Stimulated activated naive CD4-positive, alpha-beta T cell treated with Interleukin-2 at 50 U/mL for 16 hours (primary cell): ENCODE measurements around the gene CDH23.

Experiments used
- DNase-seq: peaks from one replicate; lab custom pipeline; 2025; lab: John Stamatoyannopoulos, UW

The CDH23 gene

GRCh38 chr10:71370031-71370430 lies 26.7 kb upstream of the CDH23 start:
- DNase-seq: no peak

DNA sequence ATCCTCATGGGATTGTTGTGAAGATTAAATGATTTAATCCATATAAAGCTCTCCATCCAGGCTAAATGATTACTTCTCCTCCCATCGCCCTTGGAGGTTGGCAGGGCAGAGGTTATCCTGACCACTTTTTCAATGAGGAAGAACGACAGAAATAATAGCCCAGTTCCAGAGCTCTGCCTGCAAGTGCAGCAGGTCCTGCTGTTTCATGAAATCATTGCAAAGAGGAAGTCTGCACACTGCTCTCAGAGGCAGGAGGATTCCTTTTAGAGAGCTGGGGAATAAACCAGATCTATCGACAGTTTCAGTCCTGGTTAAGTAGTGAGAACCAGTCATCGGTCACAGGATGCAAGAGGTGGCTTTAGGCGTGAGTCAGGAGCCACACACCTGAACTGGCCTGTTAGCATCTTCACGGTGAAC lies 25.0 kb upstream of the CDH23 start:
- DNase-seq: no peak

DNA sequence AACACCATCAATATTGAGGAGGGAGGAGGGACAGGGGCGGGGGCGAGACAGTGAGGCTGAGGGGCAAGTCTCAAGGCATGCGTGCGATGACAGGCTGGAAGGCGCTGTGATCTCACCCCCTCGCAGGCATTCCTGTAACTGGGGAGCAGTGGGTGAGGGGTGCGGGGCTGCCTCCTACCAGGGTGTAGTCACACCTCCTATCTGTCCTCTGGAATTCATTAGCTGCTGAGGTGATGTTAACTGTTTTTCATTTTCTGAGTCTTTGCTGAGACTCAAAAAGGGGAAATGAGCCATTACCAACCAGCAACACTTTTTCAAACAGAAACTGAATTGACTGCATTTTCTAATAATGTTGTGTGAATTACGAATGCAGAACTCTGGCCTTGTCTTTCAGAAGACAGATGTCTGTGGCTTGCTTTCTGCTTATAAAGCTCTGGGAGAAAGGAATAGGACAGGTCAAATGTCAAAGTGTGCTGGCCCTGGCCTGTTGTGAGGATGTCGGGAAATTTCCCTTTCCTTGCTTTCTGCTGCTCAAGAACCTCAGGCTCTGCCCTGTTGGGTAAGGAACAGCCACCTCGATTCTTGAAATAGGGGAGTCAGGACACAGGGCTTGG lies 23.7 kb upstream of the CDH23 start:
- no peak for DNase-seq

DNA sequence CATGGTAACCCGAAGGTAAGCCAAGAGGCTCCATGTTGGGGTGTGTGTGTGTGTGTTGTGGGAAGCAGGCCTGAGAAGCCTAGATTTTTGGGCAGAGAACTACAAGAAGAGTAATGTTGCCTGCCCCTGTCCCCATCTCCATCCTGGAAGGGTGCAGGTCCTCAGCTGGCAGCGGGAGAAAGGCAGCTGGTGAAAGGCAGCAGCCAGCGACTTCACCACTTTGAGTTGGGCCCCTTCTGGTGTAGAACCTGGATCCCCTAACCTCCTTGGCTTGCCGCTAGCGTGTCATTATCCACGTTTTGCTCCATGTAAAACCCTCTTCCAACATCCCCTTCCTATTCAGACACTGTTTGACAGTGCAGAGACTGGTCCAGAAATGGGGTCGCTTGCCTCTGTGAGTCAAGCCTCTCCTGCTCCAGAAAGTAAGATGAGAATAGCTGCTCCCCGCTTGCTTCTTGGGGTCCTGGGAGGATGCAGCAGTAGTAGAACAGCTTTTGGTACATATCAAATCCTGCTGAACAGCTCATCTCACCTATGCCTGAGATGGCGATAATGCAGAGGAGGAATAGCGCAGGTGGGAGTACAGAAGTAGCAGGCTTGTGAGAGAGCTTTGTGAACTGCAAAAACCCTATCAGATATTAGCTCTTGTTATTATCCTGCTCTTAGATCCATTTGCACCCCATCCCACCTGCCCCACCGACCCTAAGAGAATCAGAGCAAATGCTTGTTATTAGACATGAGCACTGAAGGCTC lies 22.1 kb upstream of the CDH23 start:
- no peak for DNase-seq

DNA sequence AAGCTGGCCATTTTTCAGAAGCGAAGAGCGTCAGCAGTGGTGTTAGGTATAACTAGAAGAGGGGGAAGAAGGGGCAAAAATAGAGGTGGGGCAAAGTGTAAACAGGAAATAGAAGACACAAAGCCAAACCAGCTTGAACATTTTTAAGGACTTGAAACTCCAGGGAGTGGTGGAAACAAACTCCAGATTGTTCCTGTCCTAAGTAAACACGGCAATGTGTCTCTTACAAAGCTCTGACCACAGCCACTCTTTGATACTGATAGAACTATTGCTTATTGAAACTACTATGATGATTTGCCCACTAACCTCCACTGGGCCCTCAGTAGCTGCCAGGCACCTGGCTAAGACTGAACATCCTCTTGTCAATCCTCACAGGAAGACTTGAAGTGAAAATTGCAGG lies 20.8 kb upstream of the CDH23 start:
- no peak for DNase-seq

DNA sequence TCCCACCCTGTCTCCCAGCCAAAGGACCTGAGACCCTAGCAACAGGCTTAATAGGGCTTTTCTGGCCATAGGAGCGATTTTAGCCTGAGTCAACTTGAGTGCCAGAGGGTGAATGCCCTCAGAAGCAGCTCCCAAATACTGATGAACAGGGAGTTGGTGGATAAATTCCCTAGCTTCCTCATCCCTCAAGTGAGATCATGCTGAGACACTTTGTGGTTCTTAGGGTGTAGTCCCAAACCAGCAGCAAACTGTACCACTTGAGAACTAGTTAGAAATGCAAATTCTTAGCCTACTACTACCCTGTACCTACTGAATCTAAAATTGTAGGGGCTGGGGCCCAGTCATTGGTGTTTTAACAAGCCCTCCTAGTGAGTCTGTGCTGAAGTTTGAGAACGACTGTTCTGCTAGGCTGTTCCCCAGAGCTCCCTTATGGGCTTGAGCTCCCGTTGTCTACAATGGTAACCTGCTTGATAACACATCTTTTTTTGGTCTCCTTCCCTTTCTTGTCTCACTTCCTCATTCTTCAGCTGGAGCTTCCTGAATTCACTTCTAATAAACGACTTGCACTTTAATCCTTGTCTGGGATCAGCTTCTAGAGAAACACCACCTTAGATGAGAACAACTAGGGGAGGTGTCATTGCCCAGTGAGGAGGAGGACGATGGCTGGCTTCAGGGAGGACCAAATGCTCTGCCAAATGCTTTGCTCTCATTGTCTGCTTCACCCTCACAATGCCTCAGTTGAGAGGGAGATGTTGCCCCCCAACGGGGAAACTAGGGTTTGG lies 18.2 kb upstream of the CDH23 start:
- DNase-seq: no peak

DNA sequence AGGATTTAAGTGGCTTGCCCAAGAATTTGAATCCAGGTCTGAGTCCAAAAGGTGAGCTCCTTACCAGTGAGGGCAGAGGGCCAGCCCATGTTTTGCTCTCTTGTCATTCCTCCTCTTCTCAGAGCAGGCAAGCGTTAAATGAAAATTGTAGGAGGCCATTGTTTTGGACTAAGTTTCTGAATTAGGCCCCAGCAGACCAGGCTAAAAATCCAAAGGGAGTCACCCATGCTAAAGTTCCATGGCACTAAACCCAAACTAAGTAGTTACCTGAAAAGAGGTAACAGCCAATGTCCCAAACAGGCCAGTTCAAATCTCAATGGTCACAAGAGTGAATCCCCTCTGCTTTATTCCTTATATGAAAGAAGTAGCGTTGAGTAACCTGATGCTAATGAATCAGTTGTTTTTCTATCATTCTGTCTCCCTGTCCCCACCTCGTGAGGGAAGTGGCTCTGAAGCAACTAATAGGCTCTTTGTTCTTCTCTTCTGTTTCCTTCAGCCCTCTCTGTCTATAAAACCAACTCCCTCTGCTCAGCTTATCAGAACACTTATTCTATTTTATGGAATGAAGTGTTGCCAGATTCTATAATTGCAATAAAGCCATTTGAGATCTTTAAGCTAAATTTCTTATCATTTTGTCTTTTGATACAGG lies 17.5 kb upstream of the CDH23 start:
- DNase-seq: no peak

DNA sequence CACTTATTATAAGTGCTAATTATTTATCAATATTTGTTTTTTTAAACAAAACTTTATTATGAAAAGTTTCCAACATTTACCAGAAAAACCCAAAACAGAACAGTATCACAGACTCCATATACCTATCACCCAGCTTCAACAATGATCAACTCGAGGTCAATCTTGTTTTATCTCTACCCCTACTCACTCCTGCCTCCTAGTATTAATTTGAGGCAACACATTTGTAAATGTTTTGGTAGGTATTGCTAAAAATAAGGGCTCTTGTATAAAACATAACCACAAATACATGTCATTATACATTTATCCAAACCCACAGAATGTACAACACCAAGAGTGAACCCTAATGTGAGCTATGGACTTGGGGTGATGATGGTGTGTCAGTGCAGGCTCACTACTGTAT lies 15.9 kb upstream of the CDH23 start:
- no peak for DNase-seq

- DNase-seq: no peak
Observed at GRCh38 chr10:71381611-71382010, 15.1 kb upstream of the CDH23 start.

DNA sequence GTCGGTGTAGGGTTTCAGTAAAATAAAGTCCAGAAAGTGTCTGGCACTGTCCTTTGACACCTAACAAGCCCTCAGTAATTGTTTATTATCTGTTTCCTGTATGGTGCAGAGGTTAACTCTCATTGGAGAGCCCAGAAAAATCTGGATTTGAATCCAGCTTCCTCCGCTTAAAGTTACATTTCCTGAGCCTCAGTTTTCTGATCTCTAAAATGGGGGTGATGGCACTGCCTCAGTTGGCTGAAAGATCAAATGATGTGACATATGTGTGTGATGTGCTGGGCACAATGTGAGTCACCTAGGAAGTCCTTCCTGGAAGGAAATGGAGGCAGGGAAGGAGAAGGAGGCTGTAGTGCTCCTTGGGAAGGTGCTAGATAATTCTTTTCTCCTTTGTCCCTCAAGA lies 14.7 kb upstream of the CDH23 start:
- no peak for DNase-seq

GRCh38 chr10:71382757-71383156 lies 14.0 kb upstream of the CDH23 start:
- no peak for DNase-seq

GRCh38 chr10:71383972-71384687 lies 12.6 kb upstream of the CDH23 start:
- DNase-seq: peak; percentile 50

GRCh38 chr10:71388171-71388570 lies 8.5 kb upstream of the CDH23 start:
- DNase-seq: no peak

GRCh38 chr10:71388583-71389310 lies 8.0 kb upstream of the CDH23 start:
- no peak for DNase-seq

DNA sequence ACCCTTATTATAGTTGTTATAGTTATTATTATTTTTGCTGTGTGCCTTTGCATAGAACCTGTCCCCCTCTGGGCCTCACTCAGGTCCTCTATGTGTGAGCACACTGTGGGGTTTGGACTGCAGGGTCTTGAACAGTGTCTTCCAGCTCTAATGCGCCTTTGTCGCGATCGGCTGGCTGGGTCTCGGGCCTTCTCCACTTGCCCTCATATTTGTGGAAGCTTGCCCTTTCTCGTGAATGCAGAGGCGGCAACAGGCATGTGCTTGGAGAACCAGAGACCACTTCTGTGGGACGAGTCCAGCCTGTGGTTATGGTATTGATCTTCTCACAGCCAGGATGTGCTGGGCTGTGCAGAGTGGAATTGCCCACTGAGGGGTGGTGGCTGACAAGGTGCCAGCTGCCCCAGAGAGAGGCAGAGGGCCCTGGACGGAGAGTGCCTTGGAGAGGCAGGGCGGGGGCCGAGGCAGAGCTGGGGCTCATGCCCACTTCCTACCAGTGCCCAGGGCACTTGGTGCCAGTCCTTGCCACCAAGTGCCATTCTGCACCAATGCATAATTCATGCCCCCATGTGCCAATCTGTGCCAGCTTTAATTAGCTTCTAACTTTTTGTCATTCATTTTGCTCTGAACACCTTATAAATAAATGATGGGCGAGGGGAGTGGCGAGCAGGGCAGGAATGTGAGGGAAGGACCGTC lies 6.8 kb upstream of the CDH23 start:
- no peak for DNase-seq

- DNase-seq: no peak
Observed at GRCh38 chr10:71390461-71390835, 6.3 kb upstream of the CDH23 start.

- no peak for DNase-seq
Observed at GRCh38 chr10:71390921-71391690, 5.6 kb upstream of the CDH23 start.

- no peak for DNase-seq
Observed at GRCh38 chr10:71391701-71392100, 5.0 kb upstream of the CDH23 start.

GRCh38 chr10:71392292-71392691 lies 4.4 kb upstream of the CDH23 start:
- DNase-seq: no peak
